Activated T-cell treated with anti-CD3 and anti-CD28 coated beads for 4 hours (primary cell): ENCODE measurements around the gene SCN2B.
A peak's percentile ranks its signal among the peaks of the same experiment; 100 is the strongest.

Experiments
- DNase-seq: peaks from one replicate; pipeline ENCODE4 v3.0.0-alpha.2; 2020

The SCN2B gene

DNA sequence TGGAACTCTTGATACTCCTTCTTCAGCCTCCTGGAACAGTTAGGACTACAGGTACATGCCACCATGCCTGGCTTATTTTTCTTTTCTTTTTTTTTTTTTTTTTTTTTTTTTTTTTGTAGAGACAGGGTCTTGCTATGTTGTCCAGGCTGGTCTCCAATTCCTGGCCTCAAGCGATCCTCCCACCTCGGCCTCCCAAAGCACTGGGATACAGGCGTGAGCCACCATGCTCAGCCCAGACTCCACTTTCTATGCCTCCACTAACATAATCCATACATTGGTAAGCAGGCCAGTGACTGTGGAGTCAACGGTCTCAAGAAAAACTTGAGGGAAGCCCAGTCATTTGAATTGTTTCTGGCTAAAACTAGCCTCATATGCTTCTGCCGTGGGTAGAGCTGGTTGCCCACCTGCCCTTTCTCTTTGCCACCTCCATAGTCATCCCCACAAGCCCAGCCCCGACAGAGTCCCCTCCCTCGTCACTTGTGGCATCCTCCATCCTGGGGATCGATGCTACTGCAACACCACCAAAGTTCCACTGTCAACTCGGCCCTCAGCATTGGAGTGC, 2.4 kb downstream of the SCN2B start:
- no peak for DNase-seq

GRCh38 chr11:118172356-118172755, 4.1 kb downstream of the SCN2B start:
- DNase-seq = no peak

GRCh38 chr11:118171269-118172062, 5.0 kb downstream of the SCN2B start:
- peak; percentile 65 for DNase-seq

DNA sequence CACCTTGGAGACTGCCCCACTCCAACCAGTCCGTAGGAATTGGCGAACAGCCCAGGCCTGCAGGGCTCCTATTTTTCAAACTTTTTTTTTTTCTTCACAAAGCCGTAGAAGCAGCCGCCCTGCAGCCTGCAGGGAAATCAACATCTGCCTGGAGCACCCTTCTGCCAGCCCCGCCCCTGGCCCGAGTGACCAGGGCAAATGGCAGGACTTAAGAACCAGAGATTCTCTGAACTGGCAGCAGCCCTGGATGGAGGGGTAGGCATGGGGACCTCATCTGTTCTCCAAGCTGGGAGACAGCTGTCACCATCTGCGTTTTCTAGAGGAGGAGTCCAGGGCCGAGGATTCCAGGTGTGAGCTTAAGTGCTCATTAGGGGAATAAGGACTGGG, 5.6 kb downstream of the SCN2B start:
- no peak for DNase-seq

GRCh38 chr11:118170231-118170630, 6.2 kb downstream of the SCN2B start:
- DNase-seq = no peak

DNA sequence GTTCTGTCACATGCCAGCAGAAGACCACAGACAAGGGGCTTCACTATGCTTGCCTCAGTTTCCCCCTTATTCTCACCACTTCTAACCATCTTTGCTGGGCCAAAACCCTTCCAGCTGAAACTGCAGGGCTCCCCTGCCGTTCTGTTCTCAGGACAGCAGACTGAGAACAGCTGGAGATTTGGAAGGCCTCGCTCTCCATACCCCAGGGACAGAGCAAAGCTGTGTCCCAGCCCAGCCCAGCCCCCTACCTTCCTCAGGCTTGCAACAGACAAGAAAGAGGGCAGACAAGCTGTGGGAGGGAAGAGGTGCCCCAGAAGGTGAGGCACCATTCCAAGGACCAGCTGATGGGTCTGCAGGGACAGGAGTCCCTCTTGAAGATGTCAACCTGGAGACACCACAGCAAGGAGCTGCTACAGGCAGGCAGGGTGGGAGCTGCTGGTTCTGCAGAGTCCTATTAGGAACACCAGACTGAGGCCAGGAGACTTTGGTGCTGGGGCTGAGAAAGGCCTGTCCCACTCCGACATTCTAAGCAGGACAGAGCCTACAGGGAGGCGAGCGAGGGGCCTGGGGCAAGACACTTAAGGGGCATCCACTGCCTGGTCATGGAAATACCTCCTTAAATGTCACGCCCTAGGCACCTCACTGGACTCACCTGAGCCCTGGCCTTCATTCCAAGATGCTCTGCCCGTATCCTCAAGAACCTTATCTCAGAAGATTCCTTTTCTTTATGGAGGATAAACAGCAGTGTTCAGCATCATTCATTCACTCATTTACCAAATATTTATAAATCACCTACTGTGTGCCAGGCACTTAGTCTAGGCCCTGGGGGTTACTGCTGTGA, 6.9 kb downstream of the SCN2B start:
- no peak for DNase-seq

DNA sequence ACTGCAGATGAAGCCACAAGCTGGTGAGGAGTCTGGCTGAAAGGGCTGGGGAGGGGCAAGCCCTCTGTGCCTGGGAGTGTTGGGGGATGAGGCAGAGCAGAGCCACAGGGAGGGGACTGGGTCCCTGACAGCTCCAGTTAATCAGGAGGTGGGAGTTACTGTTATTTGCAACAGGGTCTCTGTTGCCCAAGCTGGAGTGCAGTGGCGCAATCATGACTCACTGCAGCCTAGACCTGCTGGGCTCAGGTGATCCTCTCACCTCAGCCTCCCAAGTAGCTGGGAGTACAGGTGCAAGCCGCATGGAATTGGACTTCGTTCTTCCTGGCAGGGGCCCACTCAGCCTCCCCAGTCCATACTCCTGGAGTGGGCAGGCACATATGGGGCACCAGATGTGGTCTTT, 7.7 kb downstream of the SCN2B start:
- DNase-seq = no peak

DNA sequence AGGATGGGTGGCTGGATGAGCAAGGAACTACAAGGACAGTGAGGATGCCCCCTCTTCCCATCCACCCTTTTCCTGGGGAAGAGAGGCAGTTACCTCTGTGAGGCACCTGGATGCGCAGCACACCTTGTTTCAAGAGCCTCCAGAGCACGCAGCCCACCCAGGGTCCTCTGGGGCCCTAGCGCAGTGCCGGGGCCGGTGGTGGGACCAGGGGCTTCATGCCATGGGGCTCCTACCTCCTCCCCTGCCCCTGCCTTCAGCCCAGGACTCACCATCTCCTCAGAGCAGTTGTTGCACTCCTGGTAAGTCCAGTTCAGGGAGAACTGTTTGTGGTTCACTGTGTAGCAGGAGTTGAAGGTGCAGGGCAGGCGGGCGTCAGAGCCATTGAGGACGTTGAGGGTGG, 8.1 kb downstream of the SCN2B start:
- DNase-seq = no peak

DNA sequence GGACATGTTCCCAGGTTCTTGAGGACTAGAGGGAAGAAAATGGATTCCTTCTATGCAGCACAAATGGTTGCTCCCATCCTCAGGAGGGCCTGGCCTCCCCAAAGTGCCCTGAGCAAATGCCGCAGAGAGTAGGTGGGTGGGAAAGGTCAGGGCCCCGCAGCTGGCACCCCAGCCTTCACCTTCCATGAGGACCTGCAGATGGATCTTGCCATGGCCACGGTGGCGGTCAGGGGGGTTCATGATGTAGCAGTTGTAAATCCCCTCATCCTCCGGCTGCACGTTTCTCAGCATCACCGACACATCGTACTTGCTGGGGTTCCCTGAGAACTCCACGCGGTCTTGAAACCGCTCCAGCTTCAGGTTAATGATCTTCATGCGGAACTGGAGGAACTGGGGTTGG, 8.5 kb downstream of the SCN2B start:
- no peak for DNase-seq

GRCh38 chr11:118167253-118167652, 9.2 kb downstream of the SCN2B start:
- no peak for DNase-seq

GRCh38 chr11:118166641-118167040, 9.8 kb downstream of the SCN2B start:
- DNase-seq = no peak

DNA sequence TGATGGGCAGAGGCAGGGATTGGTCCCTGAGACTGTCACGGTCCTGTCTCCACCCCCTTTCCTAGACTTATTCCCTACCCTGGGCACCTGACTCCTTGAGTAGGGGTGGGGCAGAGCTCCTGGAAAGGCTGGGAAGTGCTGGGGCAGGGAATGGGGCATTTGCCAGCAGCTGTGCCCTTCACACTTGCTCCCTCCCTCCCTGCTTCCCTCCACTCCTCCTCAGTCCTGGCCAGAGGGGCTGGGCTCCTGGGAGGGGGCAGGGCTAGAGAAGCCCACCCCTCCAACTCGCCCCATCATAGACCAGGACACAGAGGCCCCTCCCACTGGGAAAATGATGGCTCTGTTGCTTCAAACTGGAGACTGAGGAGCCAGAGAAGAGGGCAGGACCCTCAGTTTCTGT, 11.6 kb downstream of the SCN2B start:
- no peak for DNase-seq

- DNase-seq = no peak
Measured at GRCh38 chr11:118163494-118163893, 12.9 kb downstream of the SCN2B start.

- DNase-seq = no peak
Measured at GRCh38 chr11:118162846-118163245, 13.6 kb downstream of the SCN2B start.

DNA sequence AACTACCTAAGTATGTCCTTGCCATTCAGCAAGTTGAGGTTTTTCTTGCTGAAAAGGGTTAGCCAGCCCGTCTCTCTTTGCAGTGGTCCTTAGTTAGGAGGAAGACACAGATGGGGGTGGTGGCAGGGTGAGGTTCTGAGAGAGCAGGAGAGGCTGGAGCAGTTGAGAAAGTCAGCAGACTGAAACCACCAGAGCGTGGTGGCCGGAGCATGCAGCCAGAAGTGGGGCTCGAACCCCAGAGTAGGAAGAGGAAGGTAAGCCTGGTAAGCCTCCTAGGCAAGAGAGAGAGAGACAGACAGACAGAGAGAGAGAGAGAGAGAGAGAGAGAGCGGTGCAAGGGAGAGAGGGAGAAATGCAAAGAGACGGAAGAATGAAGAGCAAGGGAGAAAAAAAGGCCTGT, 14.7 kb downstream of the SCN2B start:
- no peak for DNase-seq

DNA sequence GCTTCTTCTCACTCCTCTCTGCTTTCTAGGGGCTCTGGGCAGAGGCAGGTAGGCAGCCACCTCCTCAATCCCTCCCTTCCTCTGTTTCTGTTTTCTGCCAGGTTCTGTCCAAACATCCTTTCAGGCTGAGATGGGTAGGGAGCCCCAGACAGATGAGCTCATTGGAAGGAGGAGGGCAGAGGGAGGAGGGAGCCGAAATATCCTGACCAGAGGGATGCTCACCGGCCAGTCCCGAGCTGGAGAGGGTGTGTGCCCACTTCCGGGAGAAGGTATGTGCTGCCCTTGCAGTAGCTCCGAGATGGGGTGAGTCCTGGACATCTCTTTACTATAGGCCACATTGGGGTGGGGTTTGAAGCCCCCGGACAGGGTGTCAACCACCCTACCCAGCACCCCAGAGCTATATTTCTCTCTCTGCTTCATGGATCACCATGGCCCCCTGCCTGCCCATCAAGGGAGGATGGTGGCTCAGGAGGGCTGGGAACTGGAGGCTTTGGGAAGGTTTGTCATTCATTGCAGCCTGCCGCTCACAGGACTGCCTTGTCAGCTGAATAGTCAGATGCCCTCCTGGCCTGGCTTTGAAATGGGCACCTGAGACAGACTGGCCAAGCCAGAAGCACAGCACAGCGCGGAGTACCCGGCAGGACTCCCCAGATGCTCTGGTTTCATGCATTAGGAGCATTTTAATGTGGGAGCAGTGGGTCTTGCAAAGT, 19.1 kb downstream of the SCN2B start:
- DNase-seq = no peak

GRCh38 chr11:118156531-118157185, 19.8 kb downstream of the SCN2B start:
- no peak for DNase-seq

DNA sequence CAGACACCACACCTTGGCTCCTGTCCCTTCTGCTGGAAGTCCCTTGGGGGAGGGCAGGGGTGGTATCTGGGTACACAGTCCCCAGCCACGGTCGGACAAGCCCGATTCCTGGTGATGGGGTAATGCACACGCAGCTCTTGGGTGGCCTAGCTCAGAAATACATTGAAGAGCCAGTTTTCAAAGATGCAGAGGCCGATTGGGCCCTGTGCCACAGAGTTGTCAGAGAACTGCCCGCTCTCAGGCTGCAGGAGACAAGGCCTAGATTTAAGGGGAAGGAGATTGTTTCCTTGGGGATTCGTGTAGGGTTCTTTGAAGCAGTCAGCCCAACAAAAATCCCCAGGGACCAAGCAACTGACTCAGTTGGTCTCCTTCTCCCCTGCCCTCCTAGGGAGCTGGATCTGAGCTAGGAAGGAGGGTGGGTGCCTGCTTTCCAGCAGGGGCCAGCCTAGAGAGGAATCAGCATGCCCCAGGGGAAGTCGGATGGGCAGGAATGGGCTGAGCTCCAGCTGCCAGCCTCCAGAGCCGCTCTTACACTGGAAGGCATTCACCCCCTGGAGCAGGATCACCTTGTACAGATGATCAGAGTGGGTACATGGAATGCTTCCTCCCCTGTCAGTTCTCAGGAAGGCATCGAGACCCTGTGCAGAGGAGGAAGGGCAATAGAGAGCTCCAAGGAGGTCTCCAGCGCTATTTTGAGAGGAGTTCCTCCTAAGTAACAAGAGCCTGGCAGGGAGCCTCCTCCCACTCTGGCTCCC, 20.5 kb downstream of the SCN2B start:
- no peak for DNase-seq

DNA sequence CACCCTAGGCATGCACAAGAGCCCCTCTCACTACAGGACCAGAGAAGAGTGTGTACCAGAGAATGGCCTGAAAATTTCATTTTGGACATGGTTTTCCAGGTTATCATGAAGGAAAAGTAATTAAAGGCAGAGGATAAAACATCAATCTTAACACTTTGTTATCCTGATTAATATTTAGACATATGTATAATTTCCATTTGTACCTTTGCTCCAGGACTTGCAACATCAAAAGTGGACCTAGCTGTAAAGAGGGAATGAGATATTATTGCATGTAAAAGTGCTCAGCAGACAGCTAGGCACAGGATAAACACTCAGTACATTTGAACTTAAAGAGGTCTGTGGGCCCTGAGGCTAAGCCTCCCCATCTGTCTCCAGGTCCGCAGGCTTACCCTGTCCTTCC, 21.8 kb downstream of the SCN2B start:
- no peak for DNase-seq

DNA sequence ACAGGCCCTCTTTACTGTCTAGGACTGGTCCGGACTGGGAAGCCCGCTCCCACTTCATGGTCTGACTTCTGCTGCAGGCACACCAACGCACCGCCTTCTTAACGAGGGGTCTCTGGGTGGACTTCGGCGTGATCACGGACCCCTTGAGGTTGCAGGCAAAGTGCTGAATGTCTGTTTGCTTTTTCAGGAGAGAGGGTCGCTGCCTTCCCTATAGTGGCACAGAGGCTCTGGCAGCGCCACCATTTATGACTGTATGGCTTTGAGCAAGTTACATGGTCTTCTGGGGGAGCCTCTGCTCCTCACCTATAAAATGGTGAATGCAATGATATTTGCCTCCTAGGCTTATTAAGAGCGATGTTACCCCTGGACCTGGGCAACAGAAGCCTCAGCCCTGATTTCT, 22.5 kb downstream of the SCN2B start:
- DNase-seq = no peak

DNA sequence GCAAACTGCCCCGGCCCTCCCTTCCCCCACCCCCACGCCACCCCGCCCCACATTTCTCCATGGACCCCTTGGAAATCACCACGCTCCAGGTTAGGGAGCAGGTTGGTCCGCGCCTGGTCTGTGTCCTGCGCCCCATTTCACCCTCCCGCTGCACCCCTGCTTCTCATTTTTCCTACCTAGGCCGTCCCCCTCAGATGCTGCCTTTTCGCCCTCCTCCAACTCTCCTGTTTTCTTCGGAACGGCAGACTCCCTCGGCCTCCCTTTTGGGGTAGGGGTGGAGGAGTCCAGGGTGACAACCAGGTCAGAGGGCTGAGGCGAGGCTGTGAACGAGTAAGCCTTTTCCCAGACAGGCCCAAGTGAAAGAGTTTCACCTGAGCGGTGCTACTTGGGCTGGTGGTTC, 22.9 kb downstream of the SCN2B start:
- DNase-seq = no peak
